ENCODE measurements around the gene SLC4A4. TPM values are rescaled to one million over a fixed set of nuclear protein-coding genes. Genes with fewer than 3 reads are reported as not detected.

Gene SLC4A4
- total RNA-seq, 5 donors from 2014 or later (not counting 1 experiment from before 2014, with no cell fraction given): 0.76 to 3.2 (median 1.5) TPM

GRCh38 chr4:71609651-71610050 is 270.8 kb downstream of the SLC4A4 start:
- Histone ChIP-seq H3K27me3 (replicated peaks in 1 of 2; ENCODE audit: control insufficient read depth in 2 of 2, extremely low read depth in 1 of 2, insufficient read depth in 2 of 2, low read length in 1 of 2) (peaks cover 0 to 3% of the 10 kb centered on the region in 2 experiments), H3K4me1 (ENCODE audit: control insufficient read depth in 1 of 2, extremely low read depth in 1 of 2, insufficient read depth in 2 of 2, low read length in 2 of 2) (no peaks in the 10 kb centered on the region), H3K36me3 (ENCODE audit: control insufficient read depth in 2 of 2, extremely low read depth in 1 of 2, insufficient read depth in 1 of 2, low read length in 1 of 2) (no peaks in the 10 kb centered on the region), H3K27ac (ENCODE audit: low read length) (no peak overlapping the region), H3K9me3 (no peaks in the 10 kb centered on the region), H3K4me3 (ENCODE audit: control insufficient read depth in 1 of 2, extremely low read depth in 1 of 2, low read length in 1 of 2) (no peak overlapping the region)
- Mint-ChIP-seq H3K27ac (no peak overlapping the region), H3K9me3 (peaks cover 0 to 11% (median 9%) of the 10 kb centered on the region in 3 donors), H3K27me3 (peaks cover 7 to 21% of the 10 kb centered on the region in 2 donors), H3K36me3 (no peaks in the 10 kb centered on the region), H3K4me3 (no peak overlapping the region), H3K4me1 (no peaks in the 10 kb centered on the region)
- DNase-seq (no peak), ATAC-seq (replicated peaks in 1 of 4) (no peak)
- POLR2A ChIA-PET: no interaction called here
- CTCF ChIA-PET: no interaction called here

- Mint-ChIP-seq H3K9me3 (peaks cover 0 to 10% (median 10%) of the 10 kb centered on the region in 3 donors), H3K4me1 (no peaks in the 10 kb centered on the region), H3K27ac (no peak overlapping the region), H3K36me3 (no peaks in the 10 kb centered on the region), H3K4me3 (no peak overlapping the region), H3K27me3 (peaks cover 0 to 13% of the 10 kb centered on the region in 2 donors)
- H3K27me3 ChIP-seq (replicated peaks in 1 of 2; ENCODE audit: control insufficient read depth in 2 of 2, extremely low read depth in 1 of 2, insufficient read depth in 2 of 2, low read length in 1 of 2): peaks cover 0 to 11% of the 10 kb centered on the region in 2 experiments
- no peaks in the 10 kb centered on the region for H3K4me1 ChIP-seq (ENCODE audit: control insufficient read depth in 1 of 2, extremely low read depth in 1 of 2, insufficient read depth in 2 of 2, low read length in 2 of 2)
- H3K27ac ChIP-seq (ENCODE audit: low read length): no peak overlapping the region
- DNase-seq: no peak
- ChIA-PET CTCF (interaction anchor here in 1 of 2 donors (0.6 kb wide), 2 partner anchors 61 to 73 kb away, joined by 3 read pairs; no protein-coding TSS in a partner anchor), POLR2A (no interaction called here)
- H3K4me3 ChIP-seq (ENCODE audit: control insufficient read depth in 1 of 2, extremely low read depth in 1 of 2, low read length in 1 of 2): no peak overlapping the region
- H3K9me3 ChIP-seq: no peaks in the 10 kb centered on the region
- ATAC-seq (replicated peaks in 1 of 4): no peak
- WGBS (ENCODE audit: insufficient coverage): 68% methylated on average over 2 of the region's 2 CpGs
- H3K36me3 ChIP-seq (ENCODE audit: control insufficient read depth in 2 of 2, extremely low read depth in 1 of 2, insufficient read depth in 1 of 2, low read length in 1 of 2): no peaks in the 10 kb centered on the region
Observed at GRCh38 chr4:71614621-71615020, 275.8 kb downstream of the SLC4A4 start.

- ChIA-PET CTCF (interaction anchor here in 1 of 2 donors (0.7 kb wide), 1 partner anchor 90 kb away, joined by 6 read pairs; no protein-coding TSS in a partner anchor), POLR2A (no interaction called here)
- Histone ChIP-seq H3K27me3 (replicated peaks in 1 of 2; ENCODE audit: control insufficient read depth in 2 of 2, extremely low read depth in 1 of 2, insufficient read depth in 2 of 2, low read length in 1 of 2) (peaks cover 0 to 11% of the 10 kb centered on the region in 2 experiments), H3K4me1 (ENCODE audit: control insufficient read depth in 1 of 2, extremely low read depth in 1 of 2, insufficient read depth in 2 of 2, low read length in 2 of 2) (no peaks in the 10 kb centered on the region), H3K36me3 (ENCODE audit: control insufficient read depth in 2 of 2, extremely low read depth in 1 of 2, insufficient read depth in 1 of 2, low read length in 1 of 2) (no peaks in the 10 kb centered on the region), H3K27ac (ENCODE audit: low read length) (no peak overlapping the region), H3K4me3 (ENCODE audit: control insufficient read depth in 1 of 2, extremely low read depth in 1 of 2, low read length in 1 of 2) (no peak overlapping the region), H3K9me3 (no peaks in the 10 kb centered on the region)
- peaks cover 2 to 19% (median 14%) of the 10 kb centered on the region in 3 donors for H3K9me3 Mint-ChIP-seq
- H3K27me3 Mint-ChIP-seq: peaks cover 0 to 5% of the 10 kb centered on the region in 2 donors
- H3K4me3 Mint-ChIP-seq: no peak overlapping the region
- no peaks in the 10 kb centered on the region for H3K36me3 Mint-ChIP-seq
- ATAC-seq (replicated peaks in 1 of 4) (no peak), DNase-seq (no peak)
- H3K4me1 Mint-ChIP-seq: no peaks in the 10 kb centered on the region
- no peak overlapping the region for H3K27ac Mint-ChIP-seq
- 100% methylated on average over 2 of the region's 3 CpGs for WGBS (ENCODE audit: insufficient coverage)
Observed at GRCh38 chr4:71616168-71616811, 277.5 kb downstream of the SLC4A4 start.

Data from T-cell (primary cell).